Suppressor macrophage treated with lipopolysaccharide for 1 hour (primary cell): ENCODE results near the gene FBXO2.

Experiments
- DNase-seq, 3 donors: peaks; one replicate each; pipeline ENCODE4 v3.0.0-alpha.2; 2020 to 2022

The FBXO2 gene

DNA sequence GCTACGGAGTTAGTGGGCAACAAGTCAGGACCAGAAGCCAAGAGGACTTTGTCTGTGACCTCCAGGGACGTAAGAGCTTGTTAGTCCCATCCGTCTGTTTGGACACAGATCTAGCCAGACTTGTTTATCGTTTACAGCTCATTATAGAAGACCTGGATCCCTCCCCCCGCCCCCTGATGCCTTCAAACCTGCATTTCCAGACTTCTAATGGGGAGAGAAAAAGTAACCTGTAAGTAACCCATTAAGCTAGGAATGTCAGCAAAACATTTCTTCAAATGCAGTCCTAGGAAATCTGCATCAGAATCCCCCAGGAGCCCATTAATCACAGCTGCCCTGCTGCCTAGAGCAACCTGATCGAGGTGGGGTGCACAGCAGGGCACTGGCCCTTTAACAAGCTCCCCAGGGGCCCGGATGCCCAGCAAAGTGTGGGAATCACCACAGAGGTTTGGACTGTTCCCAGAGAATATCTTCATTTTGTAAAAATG, 28.1 kb upstream of the FBXO2 start:
- DNase-seq, result no peak

DNA sequence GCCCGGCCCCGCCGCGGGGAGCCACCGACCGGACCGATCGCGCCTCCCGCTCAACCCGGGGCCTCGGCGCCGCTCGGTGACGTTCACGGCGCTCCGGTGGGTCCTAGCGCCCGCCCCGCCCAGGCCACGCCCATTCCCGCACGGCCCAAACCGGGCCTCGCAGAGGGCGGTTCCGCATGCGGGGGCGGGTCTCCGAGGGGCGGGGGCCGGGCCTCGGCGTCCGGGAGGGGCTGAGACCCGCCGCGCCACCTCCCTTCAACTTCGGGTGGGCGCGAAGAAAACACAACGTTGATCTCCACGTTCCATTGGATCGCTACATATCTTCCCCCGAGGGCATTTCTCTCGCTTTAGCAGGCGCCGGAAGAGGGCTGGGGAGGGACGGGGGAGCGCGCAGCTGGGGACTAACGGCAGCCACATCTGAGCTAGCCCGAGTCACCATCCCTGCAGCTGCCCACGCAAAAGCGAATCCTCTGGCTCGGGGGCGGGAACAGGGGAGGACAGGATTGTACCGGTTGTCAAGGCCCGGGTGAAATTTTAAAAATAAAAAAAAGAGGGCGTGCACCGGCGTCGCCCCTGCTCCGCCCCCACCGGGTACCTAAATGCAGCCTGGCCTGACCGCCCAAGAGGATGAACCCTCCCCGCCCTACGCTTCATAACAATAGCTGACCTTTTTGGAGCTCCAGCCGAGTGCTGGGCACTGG, 27.0 kb upstream of the FBXO2 start, which contains the start of gene MAD2L2:
Gene MAD2L2 (minus strand): TSS at position 78 of the 701 bp plus-strand sequence. CDS start 547 bp downstream, outside the sequence.
- DNase-seq, result peak; percentile 90 to 97 (median 93)

DNA sequence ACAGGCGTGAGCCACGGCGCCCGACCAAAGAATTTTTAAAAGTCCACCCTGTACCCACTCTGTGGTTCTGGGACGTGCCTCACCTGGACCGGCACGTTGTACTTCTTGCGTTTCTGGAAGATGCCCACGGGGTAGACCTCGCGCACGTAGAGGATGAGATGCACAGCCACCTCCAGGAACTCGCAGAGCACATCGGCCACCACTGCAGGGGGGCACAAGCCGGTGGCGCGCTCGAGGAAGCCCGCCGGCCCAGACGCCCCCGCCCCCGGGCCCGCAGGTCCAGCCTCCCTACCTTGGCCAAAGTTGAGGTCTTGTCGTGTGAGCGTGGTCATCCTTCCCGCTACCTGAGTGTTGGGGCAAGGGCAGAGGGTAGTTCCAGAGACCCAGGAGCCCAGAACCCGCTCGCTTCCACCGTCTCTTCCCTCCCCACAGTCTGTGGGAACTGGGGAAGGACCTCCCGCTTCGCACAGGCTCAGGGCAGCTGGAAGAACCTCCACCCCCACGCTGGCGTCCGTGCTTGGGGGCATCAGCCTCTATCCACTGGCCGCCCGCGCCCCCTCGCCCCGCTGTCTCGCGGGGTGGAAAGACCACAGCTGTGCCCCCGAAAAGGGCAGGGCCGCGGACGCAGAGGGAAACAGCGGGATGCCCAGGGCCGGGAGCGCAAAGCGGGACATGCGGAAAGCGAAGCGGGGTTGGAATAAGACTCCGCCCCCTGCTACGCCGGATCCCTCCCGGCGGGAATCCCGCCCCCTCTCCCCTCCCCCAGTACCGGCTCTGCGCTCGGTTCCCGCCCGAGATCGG, 26.2 kb upstream of the FBXO2 start:
- no peak for DNase-seq

DNA sequence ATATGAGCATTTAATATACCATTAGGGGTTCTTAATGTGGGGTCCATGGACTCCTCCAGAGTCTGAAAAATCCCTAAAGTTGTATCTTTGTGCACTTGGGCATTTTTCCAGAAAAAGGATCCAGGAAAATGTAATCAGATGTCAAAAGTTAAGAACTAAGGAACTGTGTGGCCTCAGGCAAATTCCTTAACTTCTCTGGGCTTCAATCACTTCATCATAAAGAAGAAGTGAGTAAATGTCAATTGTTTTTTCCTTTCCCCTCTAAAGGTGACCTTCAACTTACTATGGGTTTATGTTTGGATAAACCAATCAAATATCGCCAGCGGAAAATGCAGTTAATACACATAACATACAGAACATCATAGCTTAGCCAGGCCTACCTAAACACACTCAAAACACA, 24.2 kb upstream of the FBXO2 start:
- DNase-seq, result no peak

DNA sequence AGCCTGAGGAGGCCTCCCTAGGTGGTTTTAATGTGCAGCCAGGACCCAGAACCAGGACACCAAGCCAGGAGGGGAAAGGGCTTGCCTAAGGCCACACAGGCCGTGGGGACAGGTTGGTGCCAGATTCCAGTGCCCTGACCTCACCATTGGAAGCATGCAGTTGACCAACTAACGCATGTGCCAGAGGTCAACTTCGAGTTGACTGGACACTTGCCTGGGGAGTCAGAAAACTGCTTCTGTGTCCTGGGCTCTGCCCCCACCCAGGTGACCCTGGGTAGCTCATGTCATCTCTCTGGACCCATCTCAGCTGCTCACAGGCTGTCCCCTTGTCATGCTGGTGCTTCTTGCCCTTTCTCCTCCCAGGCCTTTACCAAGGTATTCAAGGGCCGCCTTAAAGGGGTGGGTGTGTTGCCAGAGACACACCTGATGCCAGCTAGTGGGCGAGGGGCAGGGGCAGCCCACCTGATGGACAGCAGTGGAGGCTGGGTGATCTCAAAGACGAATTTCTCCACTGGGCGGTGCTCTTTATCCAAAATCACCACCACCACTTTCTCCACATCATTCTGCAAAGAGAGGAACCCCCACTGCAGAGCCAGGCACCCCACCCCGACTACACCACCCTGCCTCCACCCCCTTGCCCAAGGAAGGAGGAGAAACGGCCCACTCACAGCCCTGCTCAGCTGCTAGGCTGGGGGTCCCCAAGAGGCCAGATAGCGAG, 22.3 kb upstream of the FBXO2 start:
- no peak for DNase-seq

DNA sequence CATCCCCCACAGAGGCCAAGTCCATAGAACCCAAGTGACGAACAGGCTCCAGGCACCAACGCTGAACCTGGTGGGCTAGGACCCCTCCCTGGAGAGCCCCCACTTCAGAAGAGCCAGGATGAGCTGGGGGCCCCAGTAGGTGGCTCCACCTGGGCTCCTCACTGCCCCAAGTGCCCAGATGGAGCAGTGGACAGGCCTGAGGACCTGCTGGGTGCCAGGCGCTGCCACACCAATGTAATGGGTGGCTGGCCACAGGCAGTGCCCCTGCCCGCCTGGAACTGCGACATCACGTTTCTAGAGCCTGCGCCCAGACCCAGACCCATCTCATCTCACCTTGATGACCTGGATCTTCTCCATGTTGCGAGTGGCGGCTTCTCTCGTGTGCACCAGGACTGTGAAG, 21.1 kb upstream of the FBXO2 start:
- DNase-seq, result no peak

DNA sequence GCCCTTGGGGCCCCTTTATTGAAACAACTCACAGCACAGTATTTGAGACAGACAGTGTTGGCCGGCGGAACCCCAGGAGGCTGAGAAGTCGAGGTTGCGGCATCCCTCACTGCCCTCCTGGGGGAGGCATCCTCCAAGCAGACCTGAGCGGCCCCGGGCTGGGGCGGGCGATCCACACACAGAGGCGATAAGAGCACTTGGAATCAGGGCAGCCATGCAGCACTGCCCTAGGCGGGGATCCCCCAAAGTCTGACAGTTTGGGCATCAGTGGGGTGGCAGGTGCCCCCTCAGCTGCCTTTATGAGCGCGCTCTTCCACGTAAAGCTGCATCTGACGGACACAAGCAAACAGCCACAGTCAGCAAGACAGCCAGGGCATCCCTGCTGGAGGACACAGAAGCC, 20.3 kb upstream of the FBXO2 start:
- no peak for DNase-seq

DNA sequence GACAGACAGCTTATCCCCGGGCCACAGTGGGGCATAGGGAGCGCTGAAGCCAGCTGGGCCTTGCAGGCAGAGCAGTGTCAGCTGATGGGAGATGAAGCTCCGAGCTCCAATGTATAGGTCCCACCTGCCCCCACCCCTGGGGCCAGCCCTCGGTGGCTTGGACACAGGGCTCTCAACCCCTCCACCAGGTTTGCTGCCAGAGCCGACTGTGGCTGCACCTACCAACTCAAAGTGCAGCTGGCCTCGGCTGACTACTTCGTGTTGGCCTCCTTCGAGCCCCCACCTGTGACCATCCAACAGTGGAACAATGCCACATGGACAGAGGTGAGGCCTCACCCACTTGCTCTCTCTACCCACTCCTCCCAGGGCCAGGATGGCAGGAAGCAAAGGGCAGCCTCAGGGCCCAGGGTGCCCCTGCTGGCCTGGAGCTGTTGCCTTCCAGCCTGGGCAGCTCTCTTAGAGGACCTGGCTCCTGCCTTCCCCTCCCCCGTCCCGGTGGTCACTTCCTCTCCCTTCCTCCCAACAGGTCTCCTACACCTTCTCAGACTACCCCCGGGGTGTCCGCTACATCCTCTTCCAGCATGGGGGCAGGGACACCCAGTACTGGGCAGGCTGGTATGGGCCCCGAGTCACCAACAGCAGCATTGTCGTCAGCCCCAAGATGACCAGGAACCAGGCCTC, 19.0 kb upstream of the FBXO2 start:
- no peak for DNase-seq

DNA sequence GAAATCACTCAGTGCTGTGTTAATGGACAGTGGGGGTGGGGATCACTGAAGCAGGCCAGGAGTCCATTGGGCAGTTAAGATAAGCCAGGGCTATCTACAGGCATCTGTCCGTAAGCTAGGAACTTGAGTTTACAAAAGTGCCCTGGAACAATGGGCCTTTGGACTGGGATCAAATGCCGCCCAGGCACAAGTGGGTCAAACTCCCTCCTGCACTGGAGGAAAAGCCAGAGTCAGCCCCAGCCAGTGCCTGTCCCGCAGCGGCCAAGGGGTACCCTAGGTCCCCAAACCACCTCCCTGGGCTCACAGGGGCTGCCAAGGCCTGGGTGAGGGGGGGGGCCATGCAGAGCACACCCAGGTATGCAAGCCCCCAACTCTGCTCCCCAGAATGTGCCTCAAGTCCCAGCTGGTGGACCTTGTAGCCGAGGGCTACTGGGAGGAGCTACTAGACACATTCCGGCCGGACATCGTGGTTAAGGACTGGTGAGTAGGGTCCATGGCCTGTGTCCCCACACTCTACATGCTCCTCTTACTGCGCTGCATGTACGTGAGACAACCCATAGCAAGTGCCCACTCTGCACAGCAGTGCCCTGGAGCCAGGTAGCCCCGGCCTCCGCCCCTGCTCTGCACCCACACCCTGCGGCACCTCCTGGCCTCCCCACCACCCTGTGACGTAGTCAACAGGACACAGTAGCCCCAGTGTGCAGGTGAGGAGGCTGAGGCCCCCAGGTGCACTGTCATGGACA, 17.5 kb upstream of the FBXO2 start:
- DNase-seq, result no peak

DNA sequence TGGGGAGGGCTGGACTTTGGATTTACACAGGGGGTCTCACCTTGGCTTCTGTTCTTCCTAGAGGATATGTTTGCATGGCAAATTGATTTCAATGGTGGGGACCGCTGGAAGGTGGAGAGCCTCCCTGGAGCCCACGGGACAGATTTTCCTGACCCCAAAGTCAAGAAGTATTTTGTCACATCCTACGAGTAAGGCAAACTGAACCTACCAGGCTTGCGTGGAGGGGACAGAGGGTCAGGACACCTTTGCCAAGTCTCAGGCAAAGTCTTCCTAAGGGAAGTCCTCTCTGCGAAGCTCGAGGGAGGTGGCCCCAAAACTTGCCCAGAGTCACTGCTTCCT, 16.9 kb upstream of the FBXO2 start:
- peak in 2 of 3 donors; percentile 24 to 30 for DNase-seq

DNA sequence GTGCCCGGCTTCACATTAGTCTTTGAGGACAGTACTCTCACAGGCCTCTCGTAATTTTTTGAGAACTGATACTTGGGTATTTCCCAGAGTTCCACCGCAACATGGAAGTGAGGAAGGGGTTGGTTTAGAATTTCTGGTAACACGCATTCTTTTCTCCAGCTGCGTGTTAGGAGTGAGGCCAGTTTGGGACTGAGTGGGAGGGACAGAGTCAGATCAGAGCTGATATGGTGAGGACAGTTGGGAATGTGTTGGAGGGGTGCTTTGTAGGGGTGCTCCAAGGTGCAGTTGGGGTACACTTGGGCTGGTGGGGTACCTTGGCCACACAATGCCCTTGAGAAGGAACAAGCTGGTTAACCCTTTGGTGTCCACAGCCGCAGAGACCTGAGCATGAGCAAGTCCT, 16.5 kb upstream of the FBXO2 start:
- peak; percentile 72 to 82 (median 82) for DNase-seq

DNA sequence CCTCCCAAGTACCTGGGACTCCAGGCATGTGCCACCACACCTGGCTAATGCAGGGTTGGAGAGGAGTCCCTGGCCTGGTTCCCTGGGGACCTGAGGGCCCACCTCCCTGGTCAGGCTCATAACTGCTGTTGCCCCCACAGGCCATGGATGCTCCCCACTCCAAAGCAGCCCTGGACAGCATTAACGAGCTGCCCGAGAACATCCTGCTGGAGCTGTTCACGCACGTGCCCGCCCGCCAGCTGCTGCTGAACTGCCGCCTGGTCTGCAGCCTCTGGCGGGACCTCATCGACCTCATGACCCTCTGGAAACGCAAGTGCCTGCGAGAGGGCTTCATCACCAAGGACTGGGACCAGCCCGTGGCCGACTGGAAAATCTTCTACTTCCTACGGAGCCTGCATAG, 14.3 kb upstream of the FBXO2 start:
- no peak for DNase-seq

DNA sequence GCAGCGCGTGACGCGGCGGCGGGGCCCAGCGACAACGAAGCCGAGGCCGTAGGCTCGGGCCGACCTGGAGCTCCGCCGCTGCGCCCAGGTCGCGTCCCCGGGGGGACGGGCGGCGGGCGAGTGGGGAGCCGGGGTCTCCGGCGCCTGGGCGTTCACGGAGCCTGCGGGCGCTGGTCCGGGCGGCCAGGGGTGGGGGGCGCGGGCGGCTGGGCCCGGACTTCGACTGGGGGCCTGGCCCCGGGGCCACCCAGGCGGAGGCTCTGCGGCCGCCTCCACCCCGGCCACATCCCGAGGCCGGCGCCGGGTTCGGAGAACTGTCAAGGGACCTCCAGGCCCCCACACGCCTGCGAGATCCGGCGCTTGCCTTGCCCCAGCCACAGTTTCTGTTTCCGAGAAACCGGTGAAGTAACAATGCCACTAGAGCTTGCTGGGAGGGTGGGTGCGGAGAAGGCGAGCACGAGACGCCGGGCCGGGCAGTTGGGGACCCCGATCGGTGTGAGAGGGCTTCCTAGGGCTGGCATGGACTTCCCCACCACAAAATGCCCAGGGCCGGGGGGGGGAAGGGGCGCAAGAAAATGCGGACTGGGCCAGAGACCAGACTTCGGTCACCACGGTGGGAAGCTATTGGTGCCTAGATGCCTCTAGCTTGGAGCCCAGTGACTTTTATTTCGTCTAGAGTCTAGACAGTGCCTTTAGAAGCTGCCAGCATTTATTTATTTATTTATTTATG, 10.3 kb upstream of the FBXO2 start:
- DNase-seq, result peak; percentile 64 to 81 (median 78)

DNA sequence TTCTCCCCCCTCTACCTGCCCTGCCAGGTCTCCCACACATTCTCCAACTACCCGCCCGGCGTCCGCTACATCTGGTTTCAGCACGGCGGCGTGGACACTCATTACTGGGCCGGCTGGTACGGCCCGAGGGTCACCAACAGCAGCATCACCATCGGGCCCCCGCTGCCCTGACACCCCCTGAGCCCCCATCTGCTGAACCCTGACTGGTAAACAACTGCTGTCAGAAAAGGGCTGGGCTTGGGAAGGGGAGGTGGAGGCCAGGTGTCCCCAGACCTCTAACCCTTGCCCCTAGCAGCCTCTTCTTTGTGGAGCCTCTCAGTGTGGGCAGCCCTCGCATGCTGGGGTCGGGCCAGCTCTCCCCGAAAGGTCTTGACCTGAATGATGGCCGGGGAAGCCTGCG, 6.9 kb upstream of the FBXO2 start:
- DNase-seq, result no peak

DNA sequence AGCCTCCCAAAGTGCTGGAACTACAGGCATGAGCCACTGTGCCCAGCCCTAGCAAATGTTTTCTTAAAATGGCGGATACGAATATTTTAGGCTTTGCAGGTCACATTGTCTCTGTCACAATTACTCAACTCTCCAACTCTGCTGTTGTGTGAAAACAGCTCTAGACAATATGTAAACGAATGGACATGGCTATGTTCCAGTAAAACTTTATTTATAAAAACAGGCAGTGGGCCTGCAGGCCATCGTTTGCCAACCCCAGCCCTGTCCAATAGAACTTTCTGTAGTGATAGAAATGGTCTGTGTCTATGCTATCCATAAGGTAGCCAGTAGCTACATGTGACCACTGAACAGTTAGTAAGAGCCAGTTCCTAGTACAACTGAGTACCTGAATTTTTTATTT, 5.5 kb upstream of the FBXO2 start:
- DNase-seq, result no peak

DNA sequence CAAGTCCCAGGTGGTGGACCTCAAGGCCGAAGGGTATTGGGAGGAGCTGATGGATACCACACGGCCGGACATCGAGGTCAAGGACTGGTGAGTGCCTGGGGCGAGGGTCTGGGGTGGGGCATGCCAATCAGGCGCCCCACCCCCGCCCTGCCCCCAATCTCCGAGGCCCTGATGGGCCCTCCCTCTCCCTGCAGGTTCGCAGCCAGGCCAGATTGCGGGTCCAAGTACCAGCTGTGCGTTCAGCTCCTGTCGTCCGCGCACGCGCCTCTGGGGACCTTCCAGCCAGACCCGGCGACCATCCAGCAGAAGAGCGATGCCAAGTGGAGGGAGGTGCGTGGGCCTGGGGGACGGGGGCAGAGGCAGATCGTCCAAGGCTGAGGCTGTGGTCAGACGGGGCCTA, 4.3 kb upstream of the FBXO2 start:
- DNase-seq, result no peak

DNA sequence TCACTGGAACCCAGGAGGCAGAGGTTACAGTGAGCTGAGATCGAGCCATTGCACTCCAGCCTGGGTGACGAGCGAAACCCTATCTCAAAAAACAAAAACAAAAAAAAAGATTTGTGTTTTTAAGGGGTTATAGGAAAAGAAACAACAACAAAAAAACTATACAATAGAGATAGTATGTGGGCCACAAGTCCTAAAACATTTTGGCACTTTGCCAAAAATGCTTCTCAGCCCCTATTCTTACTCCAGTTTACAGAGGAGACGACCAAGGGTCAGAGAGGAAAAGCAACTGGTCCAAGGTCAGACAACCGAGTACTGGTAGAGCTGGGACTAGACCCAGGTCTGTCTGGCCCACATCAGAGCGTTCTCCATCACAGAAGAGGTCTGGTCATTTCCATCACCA, 3.4 kb upstream of the FBXO2 start:
- DNase-seq, result no peak

DNA sequence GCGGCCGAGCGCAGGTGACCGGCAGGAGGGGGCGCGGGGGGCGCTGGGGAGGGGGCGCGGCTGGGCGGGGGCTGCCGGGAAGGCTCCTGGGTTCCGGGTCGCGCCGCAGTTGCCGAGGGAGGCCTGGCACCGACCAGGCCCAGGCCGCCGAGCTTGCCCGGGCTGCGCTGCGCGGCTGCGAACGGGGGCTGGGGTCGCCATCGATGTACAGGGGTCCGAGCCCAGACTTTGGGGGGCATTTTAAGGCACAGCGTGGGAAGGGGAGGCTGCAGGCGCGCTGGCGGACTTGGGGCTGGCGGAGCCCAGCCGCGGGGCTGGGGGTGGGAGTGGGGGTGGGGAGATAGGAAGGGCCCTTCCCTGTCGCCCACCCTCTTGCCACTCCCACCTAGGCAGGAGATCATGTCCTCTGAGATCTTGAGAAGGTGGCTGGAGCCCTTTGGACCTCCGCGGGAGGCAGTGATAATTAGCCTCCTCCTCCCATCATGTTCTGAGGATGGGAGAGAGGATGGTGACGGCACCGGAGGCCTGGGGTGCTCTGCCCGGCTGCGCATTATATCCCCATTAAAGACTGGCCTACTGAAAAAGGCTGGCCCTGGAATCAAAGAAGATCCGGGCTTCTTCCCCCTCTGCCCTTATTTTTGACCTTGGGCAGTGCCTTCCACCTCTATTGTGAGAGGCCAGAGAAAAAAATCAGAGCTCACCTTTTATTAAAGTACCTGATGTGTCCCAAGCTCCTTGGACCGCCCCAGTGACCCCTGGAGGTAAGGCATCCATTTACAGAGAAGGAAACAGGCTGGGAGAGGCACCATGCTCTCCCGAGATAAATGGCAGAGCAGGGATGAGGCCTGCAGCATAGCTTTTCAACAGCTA, 945 bp upstream of the FBXO2 start:
- no peak for DNase-seq

DNA sequence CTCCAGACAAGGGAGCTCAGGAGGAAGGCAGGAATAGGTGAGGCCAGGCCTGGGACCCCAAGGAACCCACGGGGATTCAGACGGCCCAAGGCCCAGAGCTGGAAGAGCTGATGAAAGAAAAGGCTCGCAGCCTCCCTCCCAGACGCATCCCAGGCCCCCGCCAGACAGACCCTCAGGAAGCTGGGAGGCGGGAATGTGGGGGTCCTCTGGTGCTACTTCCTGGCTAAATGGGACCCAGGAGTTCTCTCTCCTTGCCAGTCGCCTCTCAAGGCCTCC, 430 bp downstream of the FBXO2 start:
- no peak for DNase-seq

DNA sequence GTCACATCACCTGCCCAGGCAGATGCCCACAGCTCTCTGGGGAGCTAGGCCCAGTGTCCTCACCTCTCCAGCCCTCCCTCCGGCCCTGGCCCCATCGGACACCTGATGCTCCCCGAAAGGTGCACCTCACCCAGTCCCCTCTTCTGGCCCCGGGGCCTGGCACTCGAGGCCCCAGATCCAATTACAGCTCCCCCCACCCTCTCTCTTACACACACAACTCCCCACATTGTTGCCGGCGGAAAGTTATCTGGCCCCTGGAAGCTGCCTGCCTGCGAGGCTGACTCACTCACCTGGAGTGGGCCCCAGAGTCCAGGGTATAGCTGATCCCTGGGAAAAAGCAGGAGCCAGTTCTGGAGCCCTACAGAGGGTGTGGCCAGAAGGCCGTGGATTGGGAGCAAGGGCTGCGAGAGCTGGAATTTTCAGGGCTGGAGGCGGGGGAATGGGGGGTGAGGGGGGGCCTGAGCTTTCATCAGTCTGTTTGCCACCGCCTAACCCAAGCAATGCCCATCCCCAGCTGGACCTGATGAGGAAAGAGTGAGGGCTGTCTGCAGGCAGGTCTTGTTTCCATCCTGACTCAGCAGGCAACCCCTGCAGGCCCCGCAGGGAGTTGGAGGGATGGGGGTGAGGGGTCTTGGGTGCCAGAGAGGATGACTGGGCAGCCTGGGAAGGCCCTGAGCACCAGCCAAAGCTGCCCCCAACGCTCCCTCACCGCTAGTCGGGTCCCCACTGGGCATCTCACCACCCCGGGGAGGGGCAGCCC, 948 bp downstream of the FBXO2 start:
- no peak for DNase-seq
